Measurements from ENCODE around the gene SLC25A23.

SLC25A23 gene

GRCh38 chr19:6484831-6485230 is 25.2 kb upstream of the SLC25A23 start:
- H3K4me1 ChIP-seq (ENCODE audit: low read depth, poor library complexity, severe bottlenecking) = no peaks in the 10 kb centered on the region
- H3K27me3 ChIP-seq (ENCODE audit: insufficient read depth, low read depth) = no peaks in the 10 kb centered on the region
- H3K79me2 ChIP-seq (ENCODE audit: insufficient read depth, low read depth) = no peaks in the 10 kb centered on the region
- no peak overlapping the region for H2AFZ ChIP-seq (ENCODE audit: low read depth)
- H3K27ac ChIP-seq = no peak overlapping the region
- no peak overlapping the region for H3K4me2 ChIP-seq
- no peak overlapping the region for H3K4me3 ChIP-seq (IDR thresholded peaks at IDR 0.05; ENCODE audit: insufficient read depth, low read depth, low read length)
- no peak overlapping the region for H3K9ac ChIP-seq
- TF ChIP-seq CTCF (conservative IDR thresholded peaks at IDR 0.05; ENCODE audit: low read depth, low read length) = no peak
- no peaks in the 10 kb centered on the region for H4K20me1 ChIP-seq (ENCODE audit: insufficient read depth)
- H3K36me3 ChIP-seq (ENCODE audit: insufficient read depth) = no peaks in the 10 kb centered on the region

- Histone ChIP-seq H3K4me3 (IDR thresholded peaks at IDR 0.05; ENCODE audit: insufficient read depth, low read depth, low read length) (no peak overlapping the region), H4K20me1 (ENCODE audit: insufficient read depth) (no peaks in the 10 kb centered on the region), H2AFZ (ENCODE audit: low read depth) (no peak overlapping the region), H3K4me1 (ENCODE audit: low read depth, poor library complexity, severe bottlenecking) (no peaks in the 10 kb centered on the region), H3K79me2 (ENCODE audit: insufficient read depth, low read depth) (no peaks in the 10 kb centered on the region), H3K27ac (no peak overlapping the region), H3K9ac (no peak overlapping the region), H3K4me2 (no peak overlapping the region), H3K36me3 (ENCODE audit: insufficient read depth) (no peaks in the 10 kb centered on the region), H3K27me3 (ENCODE audit: insufficient read depth, low read depth) (no peaks in the 10 kb centered on the region)
- TF ChIP-seq CTCF (conservative IDR thresholded peaks at IDR 0.05; ENCODE audit: low read depth, low read length) = no peak
Measured at GRCh38 chr19:6484230-6484629, 24.6 kb upstream of the SLC25A23 start.

GRCh38 chr19:6483235-6483634 is 23.6 kb upstream of the SLC25A23 start:
- Histone ChIP-seq H3K9ac (no peak overlapping the region), H3K79me2 (ENCODE audit: insufficient read depth, low read depth) (no peaks in the 10 kb centered on the region), H3K36me3 (ENCODE audit: insufficient read depth) (no peaks in the 10 kb centered on the region), H3K4me2 (no peak overlapping the region), H3K27me3 (ENCODE audit: insufficient read depth, low read depth) (no peaks in the 10 kb centered on the region), H3K27ac (no peak overlapping the region), H2AFZ (ENCODE audit: low read depth) (no peak overlapping the region), H3K4me1 (ENCODE audit: low read depth, poor library complexity, severe bottlenecking) (no peaks in the 10 kb centered on the region), H4K20me1 (ENCODE audit: insufficient read depth) (no peaks in the 10 kb centered on the region), H3K4me3 (IDR thresholded peaks at IDR 0.05; ENCODE audit: insufficient read depth, low read depth, low read length) (no peak overlapping the region)
- no peak for TF ChIP-seq CTCF (conservative IDR thresholded peaks at IDR 0.05; ENCODE audit: low read depth, low read length)

- Histone ChIP-seq H3K4me3 (IDR thresholded peaks at IDR 0.05; ENCODE audit: insufficient read depth, low read depth, low read length) (no peak overlapping the region), H2AFZ (ENCODE audit: low read depth) (no peak overlapping the region), H3K79me2 (ENCODE audit: insufficient read depth, low read depth) (no peaks in the 10 kb centered on the region), H3K27ac (no peak overlapping the region), H3K36me3 (ENCODE audit: insufficient read depth) (no peaks in the 10 kb centered on the region), H3K4me2 (no peak overlapping the region), H3K4me1 (ENCODE audit: low read depth, poor library complexity, severe bottlenecking) (no peaks in the 10 kb centered on the region), H3K9ac (no peak overlapping the region), H3K27me3 (ENCODE audit: insufficient read depth, low read depth) (no peaks in the 10 kb centered on the region), H4K20me1 (ENCODE audit: insufficient read depth) (no peaks in the 10 kb centered on the region)
- TF ChIP-seq CTCF (conservative IDR thresholded peaks at IDR 0.05; ENCODE audit: low read depth, low read length) = no peak
Measured at GRCh38 chr19:6482343-6482686, 22.7 kb upstream of the SLC25A23 start.
